Neural cell (in vitro differentiated cells): ENCODE measurements around the gene IKZF1.

Experiments
- CTCF ChIP-seq: fragments of 450-650 bp; IDR thresholded peaks from 2 replicates; pipeline ENCODE4 v1.5.1; 2014; ENCODE audit warnings: antibody characterized with exemption, mild to moderate bottlenecking, moderate library complexity; ENCODE audit not compliant: poor library complexity, severe bottlenecking
- EP300 ChIP-seq: fragments of 450-650 bp; conservative IDR thresholded peaks from 2 replicates; pipeline ENCODE4 v1.6.1; 2014; ENCODE audit warnings: antibody characterized with exemption, mild to moderate bottlenecking, moderate library complexity; ENCODE audit not compliant: poor library complexity, severe bottlenecking
- EZH2 ChIP-seq: fragments of 200-600, 300-800 bp; shearing (Covaris generic), sonication (generic); IDR thresholded peaks from 2 replicates; pipeline ENCODE4 v1.6.1; 2014; ENCODE audit warnings: antibody characterized with exemption, low read length, borderline replicate concordance, mild to moderate bottlenecking; ENCODE audit not compliant: insufficient read depth, poor library complexity, severe bottlenecking
- POLR2AphosphoS5 ChIP-seq: IDR thresholded peaks from 2 replicates; pipeline ENCODE4 v1.6.1; 2012
- RAD21 ChIP-seq: fragments of 450-650 bp; conservative IDR thresholded peaks from 2 replicates; pipeline ENCODE4 v1.6.1; 2014; ENCODE audit warnings: antibody characterized with exemption, mild to moderate bottlenecking, moderate library complexity
- REST ChIP-seq: IDR thresholded peaks from 2 replicates; pipeline ENCODE4 v1.6.1; 2012; ENCODE audit warnings: borderline replicate concordance
- SMC3 ChIP-seq: fragments of 450-650 bp; conservative IDR thresholded peaks from 2 replicates; pipeline ENCODE4 v1.6.1; 2014; ENCODE audit warnings: antibody characterized with exemption, mild to moderate bottlenecking, moderate library complexity; ENCODE audit not compliant: poor library complexity

DNA sequence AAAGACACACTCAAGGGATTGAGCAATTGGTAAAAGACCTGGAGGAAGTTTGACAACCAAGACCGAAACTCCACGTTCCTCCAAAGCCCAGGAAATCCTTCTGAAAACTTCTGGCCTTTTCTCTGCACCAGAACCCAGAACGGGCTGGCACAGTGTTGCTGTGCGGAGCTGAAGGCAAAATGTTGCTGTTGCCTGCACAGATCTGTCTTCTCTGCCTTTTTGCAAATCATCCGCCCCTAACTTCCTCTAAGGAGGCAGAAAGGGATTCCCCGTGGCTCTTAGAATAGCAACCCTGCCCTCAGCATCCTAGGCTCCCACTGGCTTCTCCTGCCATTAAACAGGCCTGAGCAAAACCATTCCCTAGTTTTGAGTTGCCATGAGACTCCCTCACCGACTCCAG is 100.7 kb downstream of the IKZF1 start:
- TF ChIP-seq EP300 = no peak
- TF ChIP-seq CTCF = no peak
- no peak for TF ChIP-seq REST
- no peak for TF ChIP-seq EZH2
- no peak for TF ChIP-seq POLR2AphosphoS5
- TF ChIP-seq SMC3 = no peak
- no peak for TF ChIP-seq RAD21
